Measurements from ENCODE around the gene SNX33.
"Not testable (repeated sequence)": the region's sequence is repeated elsewhere in the genome, so short reads cannot be mapped to it uniquely, and the experiment has no call there.

SNX33 gene

GRCh38 chr15:75647370-75648155 lies at the start of gene SNX33:
Gene SNX33 (plus strand): TSS chr15:75647912. CDS start chr15:75649103, 1,191 bp downstream.
- peak; percentile 62 for DNase-seq

- DNase-seq, result no peak
These were observed 49.4 kb upstream of the SNX33 start for GRCh38 chr15:75598361-75598760.

- DNase-seq, result no peak
These were observed 48.3 kb upstream of the SNX33 start for GRCh38 chr15:75599401-75599800.

- no peak for DNase-seq
These were observed 41.7 kb upstream of the SNX33 start for GRCh38 chr15:75606026-75606425.

- DNase-seq, result no peak
These were observed 40.7 kb upstream of the SNX33 start for GRCh38 chr15:75606711-75607699.

- no peak for DNase-seq
These were observed 30.9 kb upstream of the SNX33 start for GRCh38 chr15:75616766-75617165.

GRCh38 chr15:75620058-75620820 lies 27.5 kb upstream of the SNX33 start:
- no peak for DNase-seq

- no peak for DNase-seq
These were observed 26.8 kb upstream of the SNX33 start for GRCh38 chr15:75620841-75621391.

GRCh38 chr15:75622505-75622904 lies 25.2 kb upstream of the SNX33 start:
- no peak for DNase-seq

- DNase-seq, result peak; percentile 91
These were observed 22.0 kb upstream of the SNX33 start, which contains the start of gene SNUPN for GRCh38 chr15:75625542-75626347. Gene SNUPN (minus strand): TSS chr15:75625725. CDS start chr15:75621051, 4,674 bp downstream.

GRCh38 chr15:75631935-75632334 lies 15.8 kb upstream of the SNX33 start:
- no peak for DNase-seq

GRCh38 chr15:75633922-75634321 lies 13.8 kb upstream of the SNX33 start:
- DNase-seq, result not testable (repeated sequence)

- DNase-seq, result no peak
These were observed 11.7 kb upstream of the SNX33 start for GRCh38 chr15:75636026-75636425.

- DNase-seq, result no peak
These were observed 10.3 kb upstream of the SNX33 start for GRCh38 chr15:75637245-75638009.

- no peak for DNase-seq
These were observed 8.5 kb upstream of the SNX33 start for GRCh38 chr15:75639191-75639708.

- DNase-seq, result peak; percentile 91
These were observed 7.8 kb upstream of the SNX33 start, which contains the start of gene IMP3 for GRCh38 chr15:75639709-75640482. Gene IMP3 (minus strand): TSS chr15:75640224. CDS start chr15:75640168, 56 bp downstream.

GRCh38 chr15:75640483-75641178 lies 7.1 kb upstream of the SNX33 start:
- DNase-seq, result peak; percentile 46

GRCh38 chr15:75641179-75641503 lies 6.6 kb upstream of the SNX33 start:
- DNase-seq, result no peak

GRCh38 chr15:75641603-75642002 lies 6.1 kb upstream of the SNX33 start:
- no peak for DNase-seq
